Neural progenitor cell (in vitro differentiated cells): Measurements from ENCODE around the gene TRAPPC6A. TPM values are rescaled to one million over a fixed set of nuclear protein-coding genes. Genes with fewer than 3 reads are reported as not detected.

Experiments used
- DNase-seq: peaks from one replicate; pipeline ENCODE4 v3.0.0-alpha.2; 2016; ENCODE audit warnings: low spot score
- H2AFZ ChIP-seq: fragments of 200-600 bp; sonication (generic); replicated peaks from 2 replicates; pipeline ENCODE4 v1.6.1; 2016; ENCODE audit warnings: antibody characterized with exemption
- H3F3A ChIP-seq: fragments of 200-600 bp; sonication (generic); 2 replicates; pipeline ENCODE4 v1.6.1; 2016; ENCODE audit warnings: antibody characterized with exemption, low read depth
- H3K27ac ChIP-seq: fragments of 200-600 bp; sonication (generic); 2 replicates; pipeline ENCODE4 v1.5.1; 2016; ENCODE audit warnings: mild to moderate bottlenecking
- H3K27me3 ChIP-seq: fragments of 200-600 bp; sonication (generic); 2 replicates; pipeline ENCODE4 v1.6.1; 2016; ENCODE audit warnings: mild to moderate bottlenecking, moderate library complexity
- H3K36me3 ChIP-seq: fragments of 200-600 bp; sonication (generic); 2 replicates; pipeline ENCODE4 v1.5.1; 2016
- H3K4me1 ChIP-seq: fragments of 200-600 bp; sonication (generic); 2 replicates; pipeline ENCODE4 v1.6.1; 2016; ENCODE audit warnings: mixed run types
- H3K4me2 ChIP-seq: fragments of 200-600 bp; sonication (generic); 2 replicates; pipeline ENCODE4 v1.6.1; 2016
- H3K4me3 ChIP-seq: fragments of 200-600 bp; sonication (generic); 2 replicates; pipeline ENCODE4 v1.5.1; 2016
- H3K79me2 ChIP-seq: fragments of 200-600 bp; sonication (generic); 2 replicates; pipeline ENCODE4 v1.6.1; 2016; ENCODE audit warnings: low read depth
- H3K9ac ChIP-seq: fragments of 200-600 bp; sonication (generic); 2 replicates; pipeline ENCODE4 v1.6.1; 2016
- H3K9me3 ChIP-seq: fragments of 200-600 bp; sonication (generic); 2 replicates; pipeline ENCODE4 v1.5.1; 2016; ENCODE audit warnings: low read depth
- H4K20me1 ChIP-seq: fragments of 200-600 bp; sonication (generic); 2 replicates; pipeline ENCODE4 v1.6.1; 2016; ENCODE audit warnings: low read depth
- H3K27ac Mint-ChIP-seq: 3 replicates; pipeline ENCODE4 v1.8.0; 2021; ENCODE audit warnings: mixed read lengths
- H3K27me3 Mint-ChIP-seq: 2 replicates; pipeline ENCODE4 v1.8.0; 2022; ENCODE audit warnings: low read depth, mild to moderate bottlenecking, inconsistent platforms, moderate library complexity, mixed read lengths; ENCODE audit not compliant: insufficient read depth
- H3K36me3 Mint-ChIP-seq: 3 replicates; pipeline ENCODE4 v1.8.0; 2021; ENCODE audit warnings: mixed read lengths
- H3K4me1 Mint-ChIP-seq: 3 replicates; pipeline ENCODE4 v1.8.0; 2021; ENCODE audit warnings: mixed read lengths
- H3K4me3 Mint-ChIP-seq: 3 replicates; pipeline ENCODE4 v1.8.0; 2021; ENCODE audit warnings: mild to moderate bottlenecking, moderate library complexity, mixed read lengths
- H3K9me3 Mint-ChIP-seq: 3 replicates; pipeline ENCODE4 v1.8.0; 2020; ENCODE audit warnings: mixed read lengths
- CTCF ChIP-seq: fragments of 200-600 bp; sonication (generic); IDR thresholded peaks from 2 replicates; pipeline ENCODE4 v1.5.1; 2017; ENCODE audit warnings: antibody characterized with exemption, mild to moderate bottlenecking
- EZH2 ChIP-seq: fragments of 200-600 bp; sonication (generic); IDR thresholded peaks from 2 replicates; pipeline ENCODE4 v1.6.1; 2017; ENCODE audit warnings: antibody characterized with exemption, mild to moderate bottlenecking, moderate library complexity
- EZH2phosphoT487 ChIP-seq: fragments of 200-600 bp; sonication (generic); IDR thresholded peaks from 2 replicates; pipeline ENCODE4 v1.6.1; 2017; ENCODE audit warnings: antibody characterized with exemption
- total RNA-seq: library from RNA; depleted of rRNA; stranded (reverse); fragments of >200 nt; gene quantifications from 2 replicates; pipeline ENCODE4 v1.2.3, GENCODE V29; 2015; ENCODE audit warnings: low replicate concordance

The TRAPPC6A gene
- total RNA-seq, 1 donor from 2014 or later: 24.7 TPM

GRCh38 chr19:45137179-45137761 lies 40.8 kb downstream of the TRAPPC6A start:
- H3K36me3 ChIP-seq: no peaks in the 10 kb centered on the region
- H3K27ac ChIP-seq: peak overlapping the region; percentile 53
- peaks cover 13% of the 10 kb centered on the region for H3K4me1 ChIP-seq
- H3K9me3 ChIP-seq: no peaks in the 10 kb centered on the region
- Mint-ChIP-seq H3K27ac (peak overlapping the region; percentile 23), H3K4me3 (no peak overlapping the region), H3K4me1 (peaks cover 16% of the 10 kb centered on the region), H3K27me3 (peaks cover 3% of the 10 kb centered on the region), H3K9me3 (no peaks in the 10 kb centered on the region), H3K36me3 (no peaks in the 10 kb centered on the region)
- no peak overlapping the region for H3K4me3 ChIP-seq
- H3K9ac ChIP-seq: no peak overlapping the region
- peaks cover 31% of the 10 kb centered on the region for H3K79me2 ChIP-seq
- TF ChIP-seq CTCF (no peak), EZH2 (no peak), EZH2phosphoT487 (no peak)
- no peak overlapping the region for H2AFZ ChIP-seq
- no peak overlapping the region for H3K4me2 ChIP-seq
- no peaks in the 10 kb centered on the region for H3K27me3 ChIP-seq
- no peak for DNase-seq
- H4K20me1 ChIP-seq: peaks cover 63% of the 10 kb centered on the region
- H3F3A ChIP-seq: no peaks in the 10 kb centered on the region

GRCh38 chr19:45136507-45137178 lies 41.4 kb downstream of the TRAPPC6A start:
- no peak for TF ChIP-seq EZH2
- TF ChIP-seq EZH2phosphoT487: no peak
- no peak for TF ChIP-seq CTCF
- H3K27me3 Mint-ChIP-seq: peaks cover 3% of the 10 kb centered on the region
- peaks cover 38% of the 10 kb centered on the region for H3K79me2 ChIP-seq
- DNase-seq: peak; percentile 20
- H3F3A ChIP-seq: no peaks in the 10 kb centered on the region
- no peaks in the 10 kb centered on the region for H3K36me3 ChIP-seq
- H3K36me3 Mint-ChIP-seq: no peaks in the 10 kb centered on the region
- H3K27ac Mint-ChIP-seq: peak overlapping the region; percentile 50
- no peaks in the 10 kb centered on the region for H3K9me3 Mint-ChIP-seq
- peaks cover 16% of the 10 kb centered on the region for H3K4me1 Mint-ChIP-seq
- H3K9me3 ChIP-seq: no peaks in the 10 kb centered on the region
- H3K4me3 ChIP-seq: no peak overlapping the region
- H4K20me1 ChIP-seq: peaks cover 70% of the 10 kb centered on the region
- no peak overlapping the region for H3K4me3 Mint-ChIP-seq
- no peaks in the 10 kb centered on the region for H3K27me3 ChIP-seq
- peak overlapping the region; percentile 57 for H3K9ac ChIP-seq
- H2AFZ ChIP-seq: no peak overlapping the region
- peak overlapping the region; percentile 22 for H3K4me2 ChIP-seq
- H3K27ac ChIP-seq: peak overlapping the region; percentile 53
- peaks cover 13% of the 10 kb centered on the region for H3K4me1 ChIP-seq

- Mint-ChIP-seq H3K36me3 (no peaks in the 10 kb centered on the region), H3K27me3 (peaks cover 3% of the 10 kb centered on the region), H3K27ac (no peak overlapping the region), H3K9me3 (no peaks in the 10 kb centered on the region), H3K4me3 (no peak overlapping the region), H3K4me1 (peaks cover 22% of the 10 kb centered on the region)
- Histone ChIP-seq H3K4me3 (no peak overlapping the region), H3K36me3 (no peaks in the 10 kb centered on the region), H3F3A (no peaks in the 10 kb centered on the region), H3K9ac (no peak overlapping the region), H3K27ac (no peak overlapping the region), H3K4me2 (no peak overlapping the region), H4K20me1 (peaks cover 80% of the 10 kb centered on the region), H3K4me1 (peaks cover 22% of the 10 kb centered on the region), H3K79me2 (peaks cover 45% of the 10 kb centered on the region), H2AFZ (no peak overlapping the region), H3K27me3 (no peaks in the 10 kb centered on the region), H3K9me3 (no peaks in the 10 kb centered on the region)
- TF ChIP-seq EZH2phosphoT487: no peak
- no peak for DNase-seq
These were observed 42.7 kb downstream of the TRAPPC6A start for GRCh38 chr19:45135176-45135885.
